ENCODE results near the gene FOXN3.

- peak; percentile 70 for TF ChIP-seq CTCF (IDR thresholded peaks at IDR 0.05)
- TF ChIP-seq ZFX (IDR thresholded peaks at IDR 0.05; ENCODE audit: borderline replicate concordance), result no peak
These were observed 179.0 kb downstream of the FOXN3 start for GRCh38 chr14:89237921-89238529.

Data from 22Rv1 (cell line).